PFSK-1 (cell line): ENCODE data around the gene PYM1.

Experiments
- POLR2AphosphoS5 ChIP-seq: IDR thresholded peaks from 2 replicates; pipeline ENCODE4 v1.6.1; 2012; ENCODE audit warnings: low read depth, mild to moderate bottlenecking, control low read depth, low read length, moderate library complexity
- TAF1 ChIP-seq: IDR thresholded peaks from 2 replicates; pipeline ENCODE4 v1.6.1; 2012; ENCODE audit warnings: low read length, control low read depth, borderline replicate concordance; ENCODE audit not compliant: insufficient read depth
- TF ChIP-seq, protein P1 (sequence below), 2 experiments: IDR thresholded peaks; 2 replicates each; pipeline versions ENCODE4 v1.6.1 to v1.8.0; 2011 to 2012; ENCODE audit warnings: low read depth in 2 of 2, low read length in 2 of 2, control low read depth in 1 of 2, inconsistent platforms in 1 of 2, mild to moderate bottlenecking in 1 of 2, moderate library complexity in 1 of 2; ENCODE audit not compliant: insufficient read depth in 1 of 2

DNA sequence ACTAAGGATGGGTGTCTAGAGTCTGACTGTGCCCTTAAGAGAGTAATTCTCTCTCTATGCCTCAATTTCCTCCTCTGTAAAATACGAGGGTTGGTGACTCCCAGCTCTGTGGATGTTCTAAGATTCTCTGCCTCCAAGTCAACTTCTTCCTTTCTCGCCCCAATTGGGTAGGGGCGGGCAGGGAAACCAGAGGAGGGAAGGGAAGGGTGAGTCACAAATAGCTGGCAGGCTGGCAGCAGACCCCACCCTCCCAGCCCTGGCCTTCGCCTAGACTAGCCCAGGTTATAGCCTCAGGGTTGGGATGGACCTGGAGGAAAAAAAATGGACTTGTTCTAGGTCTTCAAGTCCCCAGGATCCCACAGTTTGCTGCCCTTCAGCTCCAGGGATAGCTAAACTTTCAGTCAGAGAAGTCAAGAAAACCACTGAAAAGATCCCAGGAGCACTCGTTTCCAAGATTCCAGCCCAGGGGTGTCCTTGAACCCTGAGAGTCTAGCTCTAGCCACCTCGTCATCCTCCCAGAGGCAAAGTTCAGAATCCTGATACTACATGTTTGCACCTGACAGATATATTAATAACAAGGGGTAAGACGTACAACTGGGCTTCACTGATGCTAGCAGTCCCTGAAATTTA, 5.6 kb upstream of the PYM1 start:
- TF ChIP-seq TAF1: no peak
- no peak for TF ChIP-seq POLR2AphosphoS5
- TF ChIP-seq, protein P1, sequence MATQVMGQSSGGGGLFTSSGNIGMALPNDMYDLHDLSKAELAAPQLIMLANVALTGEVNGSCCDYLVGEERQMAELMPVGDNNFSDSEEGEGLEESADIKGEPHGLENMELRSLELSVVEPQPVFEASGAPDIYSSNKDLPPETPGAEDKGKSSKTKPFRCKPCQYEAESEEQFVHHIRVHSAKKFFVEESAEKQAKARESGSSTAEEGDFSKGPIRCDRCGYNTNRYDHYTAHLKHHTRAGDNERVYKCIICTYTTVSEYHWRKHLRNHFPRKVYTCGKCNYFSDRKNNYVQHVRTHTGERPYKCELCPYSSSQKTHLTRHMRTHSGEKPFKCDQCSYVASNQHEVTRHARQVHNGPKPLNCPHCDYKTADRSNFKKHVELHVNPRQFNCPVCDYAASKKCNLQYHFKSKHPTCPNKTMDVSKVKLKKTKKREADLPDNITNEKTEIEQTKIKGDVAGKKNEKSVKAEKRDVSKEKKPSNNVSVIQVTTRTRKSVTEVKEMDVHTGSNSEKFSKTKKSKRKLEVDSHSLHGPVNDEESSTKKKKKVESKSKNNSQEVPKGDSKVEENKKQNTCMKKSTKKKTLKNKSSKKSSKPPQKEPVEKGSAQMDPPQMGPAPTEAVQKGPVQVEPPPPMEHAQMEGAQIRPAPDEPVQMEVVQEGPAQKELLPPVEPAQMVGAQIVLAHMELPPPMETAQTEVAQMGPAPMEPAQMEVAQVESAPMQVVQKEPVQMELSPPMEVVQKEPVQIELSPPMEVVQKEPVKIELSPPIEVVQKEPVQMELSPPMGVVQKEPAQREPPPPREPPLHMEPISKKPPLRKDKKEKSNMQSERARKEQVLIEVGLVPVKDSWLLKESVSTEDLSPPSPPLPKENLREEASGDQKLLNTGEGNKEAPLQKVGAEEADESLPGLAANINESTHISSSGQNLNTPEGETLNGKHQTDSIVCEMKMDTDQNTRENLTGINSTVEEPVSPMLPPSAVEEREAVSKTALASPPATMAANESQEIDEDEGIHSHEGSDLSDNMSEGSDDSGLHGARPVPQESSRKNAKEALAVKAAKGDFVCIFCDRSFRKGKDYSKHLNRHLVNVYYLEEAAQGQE (IDR thresholded peaks at IDR 0.05; ENCODE audit: insufficient read depth in 1 of 2, low read depth in 2 of 2, low read length in 2 of 2): no peak
